Ureter (tissue), 1 donor: ENCODE results near the gene ARMH3. TPM values are rescaled to one million over a fixed set of nuclear protein-coding genes. Genes with fewer than 3 reads are reported as not detected.

Source experiments
- total RNA-seq: library from RNA; stranded (reverse); gene quantifications from one replicate; pipeline ENCODE4 v1.2.4, GENCODE V29; 2023
- donor health status: DM: yes; HTN: yes; CAD: no.

ARMH3 gene
- total RNA-seq, 1 donor from 2014 or later: 26.5 TPM

Other genes starting within 250 kb of the ARMH3 start
- 193 TPM for gene OGA, start 237.7 kb downstream of the ARMH3 start, total RNA-seq
- 5.7 TPM for gene KCNIP2, start 212.4 kb downstream of the ARMH3 start, total RNA-seq
- 16.0 TPM for gene HPS6, start 9.2 kb upstream of the ARMH3 start, total RNA-seq
- gene LDB1, start 64.2 kb upstream of the ARMH3 start, total RNA-seq: 82.4 TPM
- gene PPRC1, start 76.9 kb upstream of the ARMH3 start, total RNA-seq: 59.4 TPM
- 92.1 TPM for gene NOLC1, start 96.2 kb upstream of the ARMH3 start, total RNA-seq
- 0.47 TPM for gene ELOVL3, start 170.1 kb upstream of the ARMH3 start, total RNA-seq
- gene PITX3, start 185.3 kb upstream of the ARMH3 start, total RNA-seq: not detected
- gene GBF1, start 189.4 kb upstream of the ARMH3 start, total RNA-seq: 64.4 TPM